Muscle layer of colon (tissue), 2 donors: ENCODE data around the gene GPC6.

ENCODE experiments used
- H3K27ac ChIP-seq: one replicate; pipeline ENCODE4 v1.7.0; 2013; ENCODE audit warnings: low read depth, mild to moderate bottlenecking, low read length, moderate library complexity
- H3K27me3 ChIP-seq, 2 donors: one replicate each; pipeline ENCODE4 v1.7.0; 2013; ENCODE audit warnings: low read length in 2 of 2, mild to moderate bottlenecking in 2 of 2; ENCODE audit not compliant: insufficient read depth in 2 of 2, control insufficient read depth in 1 of 2
- H3K36me3 ChIP-seq: one replicate; pipeline ENCODE4 v1.7.0; 2013; ENCODE audit warnings: mild to moderate bottlenecking, low read length; ENCODE audit not compliant: insufficient read depth
- H3K4me1 ChIP-seq: one replicate; pipeline ENCODE4 v1.7.0; 2013; ENCODE audit warnings: mild to moderate bottlenecking, low read length; ENCODE audit not compliant: insufficient read depth
- H3K4me3 ChIP-seq, 2 donors: one replicate each; pipeline ENCODE4 v1.7.0; 2013; ENCODE audit warnings: low read length in 2 of 2, low read depth in 1 of 2, mild to moderate bottlenecking in 1 of 2, moderate library complexity in 1 of 2
- H3K9ac ChIP-seq: one replicate; pipeline ENCODE4 v1.7.0; 2013; ENCODE audit warnings: low read length
- H3K9me3 ChIP-seq: one replicate; pipeline ENCODE4 v1.7.0; 2013; ENCODE audit warnings: mild to moderate bottlenecking, low read length
- donor health status: abdominal sarcoma.
- donor health status: Adenocarcinoma of cecum.

Gene GPC6

GRCh38 chr13:93270769-93271742 lies 44.4 kb downstream of the GPC6 start:
- Histone ChIP-seq H3K4me3 (no peak overlapping the region), H3K27me3 (no peaks in the 10 kb centered on the region), H3K9me3 (no peaks in the 10 kb centered on the region), H3K4me1 (peaks cover 12% of the 10 kb centered on the region), H3K9ac (no peak overlapping the region), H3K36me3 (no peaks in the 10 kb centered on the region), H3K27ac (no peak overlapping the region)

DNA sequence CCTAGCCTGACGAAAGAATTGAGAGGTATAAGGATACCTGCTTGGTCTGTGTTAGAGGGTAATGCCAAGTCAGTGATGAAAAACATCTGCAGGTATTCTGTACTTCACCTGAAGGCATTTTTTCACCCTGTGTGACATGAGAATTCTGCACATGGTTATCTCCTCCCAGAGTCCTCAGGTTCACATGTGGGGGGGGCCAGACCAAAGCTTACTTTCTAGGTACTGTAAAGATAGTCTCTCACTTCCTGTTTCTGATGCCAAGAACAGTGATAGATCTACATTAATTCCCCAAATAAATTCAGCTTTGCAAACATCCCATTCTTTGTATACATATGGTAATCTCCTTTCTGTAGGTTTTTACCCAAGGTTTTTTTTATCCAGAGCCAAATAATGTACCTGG lies 53.4 kb downstream of the GPC6 start:
- no peaks in the 10 kb centered on the region for H3K36me3 ChIP-seq
- no peaks in the 10 kb centered on the region for H3K27me3 ChIP-seq
- H3K9ac ChIP-seq: no peak overlapping the region
- H3K4me3 ChIP-seq: no peak overlapping the region
- H3K27ac ChIP-seq: no peak overlapping the region
- no peaks in the 10 kb centered on the region for H3K4me1 ChIP-seq
- H3K9me3 ChIP-seq: no peaks in the 10 kb centered on the region

DNA sequence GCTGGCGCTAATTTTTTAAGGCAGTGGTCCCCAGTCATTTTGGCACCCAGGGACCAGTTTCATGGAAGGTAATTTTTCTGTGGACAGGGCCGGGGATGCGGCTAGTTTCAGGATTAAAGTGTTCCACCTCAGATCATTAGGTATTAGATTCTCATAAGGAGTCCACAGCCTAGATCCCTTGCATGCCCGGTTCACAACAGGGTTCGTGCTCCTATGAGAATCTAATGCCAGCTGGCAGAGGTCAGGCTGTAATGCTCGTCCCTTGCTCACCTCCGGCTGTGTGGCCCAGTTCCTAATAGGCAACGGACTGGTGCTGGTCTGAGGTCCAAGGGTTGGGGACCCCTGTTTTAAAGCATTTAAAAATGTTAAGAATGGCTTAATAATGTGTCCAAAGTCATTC lies 54.1 kb downstream of the GPC6 start:
- H3K4me3 ChIP-seq: no peak overlapping the region
- no peak overlapping the region for H3K9ac ChIP-seq
- no peaks in the 10 kb centered on the region for H3K27me3 ChIP-seq
- H3K36me3 ChIP-seq: no peaks in the 10 kb centered on the region
- no peaks in the 10 kb centered on the region for H3K4me1 ChIP-seq
- H3K9me3 ChIP-seq: no peaks in the 10 kb centered on the region
- H3K27ac ChIP-seq: no peak overlapping the region

GRCh38 chr13:93283255-93283654 lies 56.6 kb downstream of the GPC6 start:
- no peak overlapping the region for H3K27ac ChIP-seq
- no peak overlapping the region for H3K4me3 ChIP-seq
- no peaks in the 10 kb centered on the region for H3K36me3 ChIP-seq
- no peak overlapping the region for H3K9ac ChIP-seq
- no peaks in the 10 kb centered on the region for H3K4me1 ChIP-seq
- no peaks in the 10 kb centered on the region for H3K27me3 ChIP-seq
- H3K9me3 ChIP-seq: no peaks in the 10 kb centered on the region

GRCh38 chr13:93284064-93284463 lies 57.5 kb downstream of the GPC6 start:
- H3K4me3 ChIP-seq: no peak overlapping the region
- H3K9ac ChIP-seq: no peak overlapping the region
- no peaks in the 10 kb centered on the region for H3K9me3 ChIP-seq
- no peak overlapping the region for H3K27ac ChIP-seq
- no peaks in the 10 kb centered on the region for H3K4me1 ChIP-seq
- no peaks in the 10 kb centered on the region for H3K27me3 ChIP-seq
- H3K36me3 ChIP-seq: no peaks in the 10 kb centered on the region

DNA sequence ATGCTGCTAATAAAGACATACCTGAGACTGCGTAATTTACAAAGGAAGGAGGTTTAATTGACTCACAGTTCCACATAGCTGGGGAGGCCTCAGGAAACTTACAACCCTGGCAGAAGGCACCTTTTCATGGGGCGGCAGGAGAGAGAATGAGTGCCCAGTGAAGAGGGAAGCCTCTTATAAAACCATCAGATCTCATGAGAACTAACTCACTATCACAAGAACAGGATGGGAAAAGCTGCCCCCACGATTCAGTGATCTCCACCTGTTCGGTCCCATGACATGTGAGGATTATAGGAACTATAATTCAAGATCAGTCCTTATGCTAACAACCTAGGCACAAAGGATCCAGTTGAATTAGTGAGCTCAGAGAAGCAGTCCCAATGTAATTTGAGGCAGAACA lies 59.4 kb downstream of the GPC6 start:
- H3K4me1 ChIP-seq: no peaks in the 10 kb centered on the region
- H3K36me3 ChIP-seq: no peaks in the 10 kb centered on the region
- H3K27me3 ChIP-seq: no peaks in the 10 kb centered on the region
- no peak overlapping the region for H3K4me3 ChIP-seq
- H3K9ac ChIP-seq: no peak overlapping the region
- H3K9me3 ChIP-seq: no peaks in the 10 kb centered on the region
- H3K27ac ChIP-seq: no peak overlapping the region

DNA sequence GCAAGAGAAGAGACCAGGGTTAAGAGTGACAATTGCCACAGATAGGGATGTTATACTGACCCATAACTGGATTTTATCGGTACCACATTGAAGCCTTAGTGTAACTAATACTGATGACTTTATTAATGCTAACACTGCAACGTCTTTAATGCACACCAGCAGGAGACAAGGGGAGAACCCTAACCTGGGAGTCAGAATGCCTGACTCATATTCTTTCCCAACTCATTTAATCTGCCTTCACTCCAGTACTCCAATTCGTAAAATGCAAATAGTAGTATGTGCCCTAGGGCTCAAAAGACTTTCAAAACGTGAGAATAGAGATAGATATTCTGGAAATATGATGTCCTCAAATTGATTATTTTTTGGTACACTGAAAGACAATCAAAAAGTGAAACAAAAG lies 62.4 kb downstream of the GPC6 start:
- no peaks in the 10 kb centered on the region for H3K27me3 ChIP-seq
- no peaks in the 10 kb centered on the region for H3K9me3 ChIP-seq
- no peak overlapping the region for H3K9ac ChIP-seq
- H3K4me3 ChIP-seq: no peak overlapping the region
- H3K27ac ChIP-seq: no peak overlapping the region
- H3K4me1 ChIP-seq: no peaks in the 10 kb centered on the region
- no peaks in the 10 kb centered on the region for H3K36me3 ChIP-seq

GRCh38 chr13:93289842-93290241 lies 63.2 kb downstream of the GPC6 start:
- H3K27me3 ChIP-seq: no peaks in the 10 kb centered on the region
- H3K4me3 ChIP-seq: no peak overlapping the region
- H3K9ac ChIP-seq: no peak overlapping the region
- H3K9me3 ChIP-seq: no peaks in the 10 kb centered on the region
- no peaks in the 10 kb centered on the region for H3K4me1 ChIP-seq
- no peaks in the 10 kb centered on the region for H3K36me3 ChIP-seq
- H3K27ac ChIP-seq: no peak overlapping the region

DNA sequence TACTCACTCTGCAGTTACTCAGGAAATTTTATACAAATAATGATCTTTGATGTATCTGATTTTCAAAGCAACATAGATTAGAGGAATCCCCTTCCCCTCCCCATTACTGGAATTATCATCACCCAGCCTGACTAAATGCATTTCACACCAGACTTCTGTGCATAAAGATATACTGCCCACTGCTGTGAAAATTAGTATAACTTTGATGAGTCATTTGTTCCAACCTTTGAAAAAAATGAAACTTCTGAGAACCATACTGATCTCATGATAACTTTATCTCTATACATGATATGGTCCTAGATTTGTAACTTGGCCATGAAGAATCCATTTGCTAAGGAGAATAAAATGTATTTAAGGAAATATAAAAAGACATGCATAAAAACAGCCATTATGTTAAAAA lies 63.9 kb downstream of the GPC6 start:
- no peak overlapping the region for H3K9ac ChIP-seq
- no peaks in the 10 kb centered on the region for H3K4me1 ChIP-seq
- H3K27ac ChIP-seq: no peak overlapping the region
- H3K27me3 ChIP-seq: no peaks in the 10 kb centered on the region
- no peaks in the 10 kb centered on the region for H3K9me3 ChIP-seq
- H3K36me3 ChIP-seq: no peaks in the 10 kb centered on the region
- no peak overlapping the region for H3K4me3 ChIP-seq

DNA sequence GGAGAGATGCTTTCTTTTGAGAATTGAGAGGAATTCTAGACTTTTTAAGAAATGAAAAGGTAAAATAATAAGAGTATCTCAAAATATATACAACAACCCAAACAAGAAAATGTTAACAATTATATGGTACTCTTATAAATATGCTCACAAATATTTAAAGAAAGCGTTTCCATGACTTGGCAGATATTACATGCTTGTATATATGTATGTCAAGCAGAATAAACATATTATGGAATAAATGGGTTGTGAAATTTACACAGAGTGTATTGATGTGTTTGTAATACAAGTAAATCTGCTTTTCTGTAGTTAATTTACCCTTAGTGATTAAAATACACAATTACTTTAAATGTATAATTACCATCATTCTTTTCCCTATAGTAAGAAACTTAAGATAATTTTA lies 65.8 kb downstream of the GPC6 start:
- Histone ChIP-seq H3K27me3 (no peaks in the 10 kb centered on the region), H3K27ac (no peak overlapping the region), H3K36me3 (no peaks in the 10 kb centered on the region), H3K9ac (no peak overlapping the region), H3K9me3 (no peaks in the 10 kb centered on the region), H3K4me1 (no peaks in the 10 kb centered on the region), H3K4me3 (no peak overlapping the region)

GRCh38 chr13:93293710-93294109 lies 67.1 kb downstream of the GPC6 start:
- H3K36me3 ChIP-seq: no peaks in the 10 kb centered on the region
- no peak overlapping the region for H3K9ac ChIP-seq

GRCh38 chr13:93296584-93296983 lies 70.0 kb downstream of the GPC6 start:
- no peaks in the 10 kb centered on the region for H3K9me3 ChIP-seq
- H3K4me1 ChIP-seq: no peaks in the 10 kb centered on the region
- H3K27me3 ChIP-seq: no peaks in the 10 kb centered on the region
- no peak overlapping the region for H3K9ac ChIP-seq
- no peak overlapping the region for H3K27ac ChIP-seq
- H3K36me3 ChIP-seq: no peaks in the 10 kb centered on the region
- no peak overlapping the region for H3K4me3 ChIP-seq

More at GRCh38 chr13:93293710-93294109, 67.1 kb downstream of the GPC6 start:
- Histone ChIP-seq H3K9me3 (no peaks in the 10 kb centered on the region), H3K27ac (no peak overlapping the region), H3K4me3 (no peak overlapping the region), H3K4me1 (no peaks in the 10 kb centered on the region), H3K27me3 (no peaks in the 10 kb centered on the region)
